Activated naive CD8-positive, alpha-beta T cell treated with anti-CD3 and anti-CD28 coated beads, Interleukin-2, amount 50 U/mL, for 24 hours (primary cell): Measurements from ENCODE around the gene FBXL20.

Source experiments
- ATAC-seq: fragments of 150-1000 bp; cut with Tn5 transposase; one replicate; pipeline ENCODE4 v1.10.0; 2021
- DNase-seq: peaks from one replicate; pipeline ENCODE4 v3.0.0; 2021
- H3K27ac Mint-ChIP-seq: one replicate; pipeline ENCODE4 v1.8.0; 2021; ENCODE audit warnings: mild to moderate bottlenecking, mixed read lengths
- H3K27me3 Mint-ChIP-seq: one replicate; pipeline ENCODE4 v1.8.0; 2021; ENCODE audit warnings: mixed read lengths
- H3K36me3 Mint-ChIP-seq: one replicate; pipeline ENCODE4 v1.8.0; 2021; ENCODE audit warnings: low read depth, mixed read lengths
- H3K4me1 Mint-ChIP-seq: one replicate; pipeline ENCODE4 v1.8.0; 2021; ENCODE audit warnings: mixed read lengths
- H3K4me3 Mint-ChIP-seq: one replicate; pipeline ENCODE4 v1.8.0; 2021; ENCODE audit warnings: mild to moderate bottlenecking, moderate library complexity, mixed read lengths
- H3K9me3 Mint-ChIP-seq: one replicate; pipeline ENCODE4 v1.8.0; 2021; ENCODE audit warnings: mixed read lengths

Gene FBXL20

DNA sequence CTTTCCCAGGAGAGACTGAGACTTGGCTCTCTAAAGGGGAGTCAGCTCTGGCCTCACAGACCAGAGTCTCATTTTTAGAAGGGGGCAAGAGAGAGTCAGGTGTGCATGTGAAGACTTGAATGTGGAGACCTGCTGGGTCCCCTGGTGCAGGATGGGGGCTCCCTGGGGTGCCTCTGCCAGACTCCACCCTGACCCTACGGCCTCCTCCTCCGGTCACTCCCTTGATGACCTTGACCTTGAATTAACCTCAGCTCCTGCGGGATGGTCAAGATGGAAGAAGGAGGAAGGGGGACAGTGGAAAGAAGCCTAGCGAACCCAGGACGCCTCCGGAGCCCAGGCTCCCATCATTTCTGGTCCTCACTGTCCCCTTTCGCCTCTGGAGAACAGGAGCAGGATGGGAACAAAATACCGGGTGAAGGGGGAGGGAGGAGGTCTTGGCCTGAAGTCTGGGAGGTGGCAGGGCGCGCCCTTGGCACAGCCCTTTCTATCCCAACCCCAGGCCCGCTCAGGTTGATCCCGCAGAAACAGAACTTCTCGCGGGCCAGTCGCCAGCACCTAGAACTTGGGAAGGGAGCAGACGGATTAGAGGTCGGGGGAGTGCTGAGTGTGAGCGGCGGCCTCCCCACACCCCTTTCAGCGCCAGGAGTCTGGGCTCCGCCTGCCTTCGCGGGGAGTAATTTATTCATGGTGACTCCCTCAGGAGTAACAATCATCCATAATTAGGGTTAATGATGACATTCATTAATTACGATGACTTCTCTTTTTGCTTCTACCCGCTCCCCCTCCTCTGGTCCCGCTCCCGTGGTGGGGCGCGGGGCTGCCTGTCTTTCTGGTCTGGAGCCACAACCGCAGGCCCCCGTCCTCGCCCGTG is 177.3 kb downstream of the FBXL20 start:
- H3K27ac Mint-ChIP-seq = no peak overlapping the region
- no peak overlapping the region for H3K4me3 Mint-ChIP-seq
- H3K27me3 Mint-ChIP-seq = peaks cover 41% of the 10 kb centered on the region
- no peaks in the 10 kb centered on the region for H3K9me3 Mint-ChIP-seq
- DNase-seq (no peak), ATAC-seq (no peak)
- no peaks in the 10 kb centered on the region for H3K36me3 Mint-ChIP-seq
- H3K4me1 Mint-ChIP-seq = peaks cover 10% of the 10 kb centered on the region

DNA sequence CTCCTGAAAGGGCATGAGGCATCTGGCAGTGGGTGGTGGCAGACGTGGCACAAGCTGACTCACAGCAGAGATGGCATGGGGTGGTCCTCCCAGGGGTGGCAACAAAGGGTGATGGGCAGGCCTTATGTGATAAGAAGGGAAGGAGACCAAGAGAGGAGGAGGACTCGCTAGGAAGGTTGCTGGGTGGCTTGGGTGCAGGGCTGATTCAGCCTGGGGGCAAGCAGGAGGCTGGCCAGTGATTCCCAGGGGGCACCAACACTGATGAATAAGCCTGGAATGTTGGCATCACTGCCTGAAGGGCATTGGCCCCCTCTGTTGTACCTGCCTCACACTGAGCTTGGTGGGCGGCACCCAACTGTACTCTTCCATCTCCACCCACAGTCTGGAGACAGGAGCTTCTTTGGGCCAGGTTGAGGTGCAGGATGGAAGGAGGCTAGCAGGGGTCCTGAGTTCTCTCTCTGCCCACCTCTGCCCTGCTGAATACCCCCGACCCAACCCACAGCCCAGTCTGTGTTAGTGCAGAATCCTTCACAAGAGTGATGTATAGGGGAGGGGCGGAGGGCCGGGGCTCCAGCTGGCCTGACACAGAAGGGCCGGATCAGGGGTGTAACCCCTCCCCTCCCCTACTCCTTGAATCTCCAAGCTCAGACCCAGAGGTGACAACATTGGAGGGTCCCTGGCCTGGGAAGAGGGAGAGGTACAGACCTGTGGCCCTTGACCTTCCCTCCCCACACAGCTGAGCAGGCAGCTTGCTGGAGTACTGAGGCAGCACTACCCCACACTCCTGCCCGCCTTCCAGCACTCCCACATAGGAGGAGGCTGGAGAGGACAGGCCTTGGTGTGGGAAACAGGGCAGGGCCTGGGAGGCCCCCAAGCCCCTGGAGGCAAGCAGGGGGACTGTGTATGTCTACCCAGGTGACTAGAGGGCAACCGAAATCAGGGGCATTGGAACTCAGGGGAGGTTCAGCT is 178.3 kb downstream of the FBXL20 start:
- H3K27ac Mint-ChIP-seq = no peak overlapping the region
- H3K4me3 Mint-ChIP-seq = no peak overlapping the region
- DNase-seq = no peak

DNA sequence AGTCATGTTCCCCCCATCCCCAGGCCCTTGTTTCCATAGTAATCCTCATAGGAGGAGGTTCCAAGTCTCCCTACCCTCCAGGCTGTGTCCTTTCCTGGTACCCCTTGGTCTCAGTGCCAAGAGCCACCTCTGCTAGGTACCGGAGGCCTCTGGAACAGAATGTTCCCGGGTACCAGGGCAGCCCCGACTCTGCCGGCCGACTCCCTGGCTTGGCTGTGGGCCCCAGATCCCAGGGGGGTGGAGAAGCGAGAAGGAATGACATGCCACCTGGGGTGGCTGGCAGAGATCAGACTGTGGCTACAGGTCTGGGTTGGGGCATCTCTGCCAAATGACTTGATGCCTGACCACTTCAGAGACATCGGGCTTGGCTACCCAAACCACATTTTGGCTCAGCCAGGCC is 179.3 kb downstream of the FBXL20 start:
- no peak for ATAC-seq
- no peak overlapping the region for H3K4me3 Mint-ChIP-seq
- DNase-seq = no peak
- H3K4me1 Mint-ChIP-seq = peaks cover 10% of the 10 kb centered on the region
- no peaks in the 10 kb centered on the region for H3K9me3 Mint-ChIP-seq
- H3K36me3 Mint-ChIP-seq = no peaks in the 10 kb centered on the region
- peaks cover 35% of the 10 kb centered on the region for H3K27me3 Mint-ChIP-seq
- no peak overlapping the region for H3K27ac Mint-ChIP-seq

More for the DNA sequence above, 178.3 kb downstream of the FBXL20 start:
- Mint-ChIP-seq H3K27me3 (peaks cover 41% of the 10 kb centered on the region), H3K4me1 (peaks cover 10% of the 10 kb centered on the region), H3K9me3 (no peaks in the 10 kb centered on the region), H3K36me3 (no peaks in the 10 kb centered on the region)
- no peak for ATAC-seq

DNA sequence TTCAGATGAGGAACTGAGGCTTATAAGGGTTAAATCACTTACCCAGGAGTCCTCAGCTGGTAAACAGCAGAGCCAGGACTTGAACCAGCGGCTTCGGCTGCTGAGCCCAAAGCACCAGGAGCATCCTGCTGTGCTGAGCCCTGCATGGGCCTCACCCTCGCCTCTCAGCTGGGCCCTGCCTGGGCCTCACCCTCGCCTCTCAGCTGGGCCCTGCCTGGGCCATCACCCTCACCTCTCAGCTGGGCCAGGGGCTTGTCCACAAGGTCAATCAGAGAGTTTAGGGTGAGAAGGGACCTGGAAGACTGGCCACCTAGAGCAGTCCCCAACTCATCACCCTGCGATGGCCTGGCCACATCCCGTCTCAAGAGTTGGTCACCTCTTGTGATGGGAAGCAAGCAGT is 179.9 kb downstream of the FBXL20 start:
- Mint-ChIP-seq H3K4me1 (peaks cover 8% of the 10 kb centered on the region), H3K27ac (no peak overlapping the region), H3K4me3 (no peak overlapping the region), H3K9me3 (no peaks in the 10 kb centered on the region), H3K36me3 (no peaks in the 10 kb centered on the region), H3K27me3 (peaks cover 35% of the 10 kb centered on the region)
- DNase-seq = no peak
- ATAC-seq = no peak

DNA sequence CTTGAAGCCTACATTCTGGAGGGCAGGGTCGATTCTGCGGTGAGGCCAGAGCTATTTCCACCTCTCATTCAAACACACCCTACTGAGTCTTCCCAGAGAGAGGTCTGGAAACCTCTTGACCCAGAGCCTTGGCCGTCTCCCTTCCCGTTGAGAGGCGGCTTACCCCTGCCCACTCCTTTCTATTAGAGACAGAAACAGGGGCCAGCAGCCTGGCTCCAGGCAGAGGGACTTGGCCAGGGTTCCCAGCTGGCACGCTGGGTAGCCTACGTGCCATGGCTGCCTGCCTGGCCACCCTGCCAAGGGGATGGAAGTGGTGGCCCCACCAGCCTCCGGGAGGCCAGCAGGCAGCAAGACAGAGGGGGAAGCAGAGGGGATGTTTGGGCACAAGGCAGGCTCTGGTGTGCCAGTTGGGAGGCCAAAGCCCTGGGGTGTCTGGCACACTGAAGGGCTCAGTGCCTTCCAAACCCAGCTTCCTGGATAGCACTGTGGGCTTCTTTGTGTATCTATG is 181.7 kb downstream of the FBXL20 start:
- no peaks in the 10 kb centered on the region for H3K36me3 Mint-ChIP-seq
- H3K4me1 Mint-ChIP-seq = peaks cover under 1% of the 10 kb centered on the region
- ATAC-seq = no peak
- peaks cover 29% of the 10 kb centered on the region for H3K27me3 Mint-ChIP-seq
- no peak overlapping the region for H3K27ac Mint-ChIP-seq
- DNase-seq = no peak
- H3K9me3 Mint-ChIP-seq = no peaks in the 10 kb centered on the region
- no peak overlapping the region for H3K4me3 Mint-ChIP-seq

DNA sequence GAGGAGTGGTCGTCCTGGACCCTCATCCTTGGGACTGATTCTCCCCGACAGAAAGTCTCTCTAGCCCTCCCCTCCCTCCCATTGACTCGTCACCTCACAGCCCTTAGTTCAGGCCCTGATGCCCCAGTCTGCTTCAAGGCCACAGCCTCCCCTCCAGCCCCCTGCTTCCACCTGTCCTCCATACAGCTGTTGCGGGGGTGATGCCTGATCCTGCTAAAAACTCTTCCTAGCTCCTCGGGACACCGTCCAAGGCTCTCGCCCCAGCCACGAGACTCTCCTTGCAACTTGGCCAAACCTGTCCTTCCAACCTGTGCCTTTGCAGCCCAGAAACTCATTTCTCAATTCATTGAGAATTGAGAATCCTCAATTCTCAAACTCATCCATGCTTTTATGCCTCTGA is 182.5 kb downstream of the FBXL20 start:
- no peak for ATAC-seq
- Mint-ChIP-seq H3K4me1 (no peaks in the 10 kb centered on the region), H3K4me3 (no peak overlapping the region), H3K9me3 (no peaks in the 10 kb centered on the region), H3K27ac (no peak overlapping the region), H3K27me3 (peaks cover 25% of the 10 kb centered on the region), H3K36me3 (no peaks in the 10 kb centered on the region)
- DNase-seq = no peak

DNA sequence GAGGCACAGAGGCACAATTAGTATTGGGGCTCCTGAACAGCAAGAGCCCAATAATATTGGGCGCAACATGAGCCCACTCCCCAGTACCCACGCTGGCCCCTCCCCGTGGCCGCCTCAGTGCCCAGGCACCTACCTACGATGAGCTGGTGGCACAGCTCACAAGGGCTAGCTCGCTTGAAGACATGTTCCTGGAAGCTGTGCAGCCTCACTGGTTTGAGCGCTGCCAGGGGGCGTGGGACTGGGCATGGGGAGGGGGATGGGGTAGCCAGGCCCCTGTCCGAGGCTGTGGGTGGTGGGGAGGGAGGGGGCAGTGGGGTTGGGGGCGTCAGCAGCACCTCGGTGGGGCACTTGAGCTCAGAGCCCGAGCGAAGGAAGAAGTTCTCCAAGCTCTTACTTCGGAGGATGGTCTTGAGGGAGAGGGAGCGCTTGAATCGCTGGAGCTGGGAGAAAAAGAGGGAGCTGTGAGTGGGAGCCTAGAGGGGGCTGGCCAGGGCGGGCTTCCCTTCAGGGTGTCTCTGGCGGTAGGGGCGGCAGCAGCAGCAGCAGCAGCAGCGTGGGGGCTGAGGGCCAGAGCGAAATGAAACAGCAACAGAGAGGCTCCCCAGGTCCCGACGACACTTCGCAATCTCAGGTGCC is 183.6 kb downstream of the FBXL20 start:
- no peaks in the 10 kb centered on the region for H3K9me3 Mint-ChIP-seq
- no peak for DNase-seq
- no peaks in the 10 kb centered on the region for H3K36me3 Mint-ChIP-seq
- H3K4me3 Mint-ChIP-seq = no peak overlapping the region
- ATAC-seq = no peak
- H3K27ac Mint-ChIP-seq = no peak overlapping the region
- no peaks in the 10 kb centered on the region for H3K4me1 Mint-ChIP-seq
- H3K27me3 Mint-ChIP-seq = peaks cover 24% of the 10 kb centered on the region

DNA sequence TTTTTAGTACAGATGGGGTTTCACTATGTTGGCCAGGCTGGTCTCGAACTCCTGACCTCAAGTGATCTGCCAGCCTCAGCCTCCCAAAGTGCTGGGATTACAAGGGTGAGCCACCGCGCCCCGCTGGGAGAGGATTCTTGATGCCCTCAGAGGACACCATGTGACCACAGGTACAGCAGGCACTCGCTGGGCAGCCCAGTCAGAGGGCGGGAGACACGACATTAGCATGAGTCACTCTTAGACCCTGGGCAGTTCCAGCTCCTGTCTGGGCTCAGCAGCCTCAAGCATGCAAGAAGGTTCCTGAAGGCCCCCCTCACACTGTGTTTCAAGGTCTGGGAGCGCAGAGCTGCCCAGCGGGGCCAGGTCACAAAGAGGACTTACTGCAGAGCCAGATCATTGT is 187.6 kb downstream of the FBXL20 start:
- Mint-ChIP-seq H3K4me1 (peaks cover 16% of the 10 kb centered on the region), H3K36me3 (no peaks in the 10 kb centered on the region), H3K27ac (no peak overlapping the region), H3K27me3 (peaks cover 18% of the 10 kb centered on the region), H3K4me3 (no peak overlapping the region), H3K9me3 (no peaks in the 10 kb centered on the region)
- DNase-seq = no peak
- no peak for ATAC-seq

DNA sequence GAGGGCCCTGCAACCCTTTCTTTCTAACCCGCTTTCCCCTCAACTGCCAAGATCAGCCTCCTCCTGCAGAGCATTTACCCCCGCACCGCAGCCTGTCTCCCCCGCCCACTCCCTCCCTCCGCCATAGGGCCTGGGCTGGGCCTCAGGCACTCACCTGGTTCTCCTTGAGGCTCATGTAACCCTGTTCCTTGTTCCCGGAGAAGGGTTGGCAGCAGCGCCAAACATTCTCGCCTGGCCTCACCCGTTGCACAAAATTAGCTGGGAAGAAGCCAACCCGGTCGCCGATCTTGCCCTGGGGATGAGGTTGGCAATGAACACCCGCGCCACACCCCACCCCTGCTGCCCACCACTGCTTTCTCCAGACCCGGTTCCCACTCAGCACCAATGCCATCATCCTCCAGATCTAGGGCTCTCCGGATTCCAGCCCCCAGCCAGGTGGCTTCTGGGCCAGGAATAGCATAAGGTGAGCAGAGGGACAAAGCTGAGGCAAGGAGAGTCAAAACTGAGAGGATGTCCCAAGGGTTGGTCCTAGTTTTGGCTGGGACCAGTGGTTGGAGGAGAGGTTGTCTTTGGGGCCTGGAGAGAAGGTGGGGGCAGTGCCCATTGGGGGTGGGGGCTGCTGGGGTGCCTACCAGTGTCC is 188.5 kb downstream of the FBXL20 start:
- peaks cover 13% of the 10 kb centered on the region for H3K27me3 Mint-ChIP-seq
- no peak for ATAC-seq
- no peaks in the 10 kb centered on the region for H3K9me3 Mint-ChIP-seq
- no peak for DNase-seq
- H3K36me3 Mint-ChIP-seq = no peaks in the 10 kb centered on the region
- H3K27ac Mint-ChIP-seq = no peak overlapping the region
- peaks cover 25% of the 10 kb centered on the region for H3K4me1 Mint-ChIP-seq
- no peak overlapping the region for H3K4me3 Mint-ChIP-seq

DNA sequence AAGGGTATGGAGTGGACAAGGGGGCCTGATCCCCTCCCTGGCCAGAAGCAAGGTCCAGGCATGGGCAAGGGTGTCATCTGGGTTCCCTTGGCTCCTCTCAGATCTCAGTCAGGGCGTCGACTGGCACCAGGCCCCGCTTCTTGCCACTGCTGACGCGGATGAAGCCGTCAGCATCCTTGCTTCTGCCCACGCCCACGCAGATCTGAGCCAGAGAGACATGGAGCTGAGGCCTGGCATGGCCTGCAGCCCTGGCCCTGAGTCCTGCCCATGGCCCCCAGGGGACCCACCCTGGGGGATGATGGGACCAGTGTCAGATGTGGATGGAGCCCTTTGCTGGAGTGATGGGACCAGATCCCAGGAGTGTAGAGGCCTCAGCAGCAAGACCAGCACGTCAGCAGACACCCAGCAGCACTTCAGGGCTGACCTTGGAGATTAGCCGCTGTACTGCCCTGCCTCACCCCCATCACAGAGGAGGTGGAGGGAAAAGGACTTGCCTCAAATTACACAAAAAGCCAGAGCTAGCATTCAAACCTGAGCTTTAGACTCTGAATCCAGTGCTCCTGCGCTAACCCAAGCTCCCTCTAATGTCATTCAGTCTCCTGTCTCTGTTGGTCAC is 189.1 kb downstream of the FBXL20 start:
- no peaks in the 10 kb centered on the region for H3K9me3 Mint-ChIP-seq
- ATAC-seq (no peak), DNase-seq (no peak)
- H3K4me1 Mint-ChIP-seq = peaks cover 32% of the 10 kb centered on the region
- H3K36me3 Mint-ChIP-seq = no peaks in the 10 kb centered on the region
- H3K4me3 Mint-ChIP-seq = no peak overlapping the region
- H3K27me3 Mint-ChIP-seq = peaks cover 11% of the 10 kb centered on the region
- H3K27ac Mint-ChIP-seq = no peak overlapping the region

DNA sequence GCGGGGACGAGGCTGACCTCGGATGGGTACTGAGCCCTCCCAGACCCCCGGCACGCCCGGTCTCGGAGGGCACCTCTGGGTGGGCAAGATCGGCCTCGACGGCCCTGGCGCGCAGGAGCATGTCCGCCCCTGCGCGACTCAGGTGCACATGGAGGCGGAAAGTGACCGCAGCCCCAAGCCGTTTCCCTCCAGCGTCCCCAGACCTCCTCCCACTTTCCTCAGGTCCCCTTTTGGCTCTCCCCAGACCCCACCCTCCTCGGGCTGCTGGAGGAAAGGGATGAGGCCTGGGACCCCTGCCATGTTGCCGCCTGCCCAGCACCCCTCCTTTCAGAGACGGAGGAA is 191.4 kb downstream of the FBXL20 start:
- H3K9me3 Mint-ChIP-seq = no peaks in the 10 kb centered on the region
- DNase-seq (no peak), ATAC-seq (no peak)
- no peak overlapping the region for H3K4me3 Mint-ChIP-seq
- no peak overlapping the region for H3K27ac Mint-ChIP-seq
- peaks cover 4% of the 10 kb centered on the region for H3K27me3 Mint-ChIP-seq
- H3K36me3 Mint-ChIP-seq = peaks cover 2% of the 10 kb centered on the region
- H3K4me1 Mint-ChIP-seq = peaks cover 41% of the 10 kb centered on the region

DNA sequence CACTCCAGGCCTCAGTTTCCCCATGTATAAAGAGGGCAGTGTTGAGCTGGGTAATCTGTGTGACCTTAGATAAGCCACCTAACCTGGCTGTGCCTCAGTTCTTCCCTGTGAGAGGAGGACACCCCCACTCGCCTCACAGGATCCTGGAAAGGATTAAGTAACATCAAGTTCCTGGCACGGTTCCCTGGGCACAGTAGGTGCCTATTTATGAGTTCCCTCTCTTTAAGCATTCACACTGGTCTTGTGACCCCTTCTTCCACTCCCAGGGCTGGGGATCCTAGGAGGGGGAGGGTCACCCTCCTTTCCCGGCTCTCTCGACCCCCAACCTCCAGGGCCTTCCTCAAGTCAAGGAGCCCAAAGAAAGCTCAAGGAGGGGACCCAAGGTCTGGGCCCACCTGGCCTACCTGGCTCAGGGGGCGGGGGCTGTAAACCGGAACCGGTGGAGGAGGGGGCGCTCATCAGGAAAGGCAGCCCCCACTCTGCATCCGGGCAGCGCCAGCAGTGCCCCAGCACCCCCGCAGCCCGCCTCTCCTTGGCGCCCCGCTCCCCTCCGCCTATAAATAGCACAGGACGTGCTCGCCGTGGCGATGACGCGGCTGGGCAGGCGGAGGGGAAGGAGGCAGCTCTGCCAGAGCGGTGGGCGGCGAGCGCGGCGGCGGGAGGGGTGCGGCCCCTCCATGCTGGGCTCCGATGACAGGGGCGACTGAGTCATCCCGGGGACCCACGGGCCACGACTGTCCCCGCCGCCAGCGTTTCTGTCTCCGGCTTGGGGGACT is 191.9 kb downstream of the FBXL20 start:
- H3K36me3 Mint-ChIP-seq = peaks cover 7% of the 10 kb centered on the region
- DNase-seq = peak; percentile 83
- H3K9me3 Mint-ChIP-seq = no peaks in the 10 kb centered on the region
- H3K4me3 Mint-ChIP-seq = peak overlapping the region; percentile 50
- H3K27ac Mint-ChIP-seq = peak overlapping the region; percentile 31
- ATAC-seq = peak; percentile 81
- H3K27me3 Mint-ChIP-seq = peaks cover 4% of the 10 kb centered on the region
- peaks cover 41% of the 10 kb centered on the region for H3K4me1 Mint-ChIP-seq

DNA sequence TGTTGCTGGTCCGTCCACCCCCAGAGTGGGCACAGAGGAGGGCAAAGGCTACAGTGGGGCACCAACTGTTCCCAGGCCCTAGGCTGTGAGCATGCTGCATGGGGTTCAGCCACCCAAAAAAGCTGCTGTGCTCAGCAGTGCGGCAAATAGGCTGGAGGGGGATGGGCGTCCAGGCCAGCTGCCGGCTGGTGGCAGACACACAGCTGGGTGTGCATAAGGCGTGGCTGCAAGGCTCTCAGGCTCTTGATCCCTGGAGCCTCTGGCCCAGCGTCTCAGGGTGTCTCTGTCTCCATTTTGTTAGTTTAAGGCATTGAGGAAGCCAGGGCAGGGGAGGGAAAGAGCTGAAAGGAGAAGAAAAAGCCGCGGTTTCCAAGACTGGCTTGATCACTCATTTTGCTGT is 192.5 kb downstream of the FBXL20 start:
- H3K4me1 Mint-ChIP-seq = peaks cover 44% of the 10 kb centered on the region
- no peak overlapping the region for H3K27ac Mint-ChIP-seq
- H3K27me3 Mint-ChIP-seq = peaks cover 2% of the 10 kb centered on the region
- peak; percentile 46 for DNase-seq
- H3K36me3 Mint-ChIP-seq = peaks cover 13% of the 10 kb centered on the region
- H3K9me3 Mint-ChIP-seq = no peaks in the 10 kb centered on the region
- ATAC-seq = no peak
- peak overlapping the region; percentile 50 for H3K4me3 Mint-ChIP-seq
